Ishikawa (cell line): Measurements from ENCODE around the gene DPM1.

Source experiments
- CEBPB ChIP-seq: IDR thresholded peaks from 2 replicates; pipeline ENCODE4 v1.6.1; 2012
- CREB1 ChIP-seq: IDR thresholded peaks from 2 replicates; pipeline ENCODE4 v1.6.1; 2012; ENCODE audit warnings: low read depth
- EGR1 ChIP-seq: IDR thresholded peaks from 2 replicates; pipeline ENCODE4 v1.6.1; 2012
- EP300 ChIP-seq: IDR thresholded peaks from 2 replicates; pipeline ENCODE4 v1.6.1; 2012; ENCODE audit warnings: borderline replicate concordance
- FOXM1 ChIP-seq: IDR thresholded peaks from 2 replicates; pipeline ENCODE4 v1.6.1; 2012; ENCODE audit warnings: low read depth, borderline replicate concordance
- MAX ChIP-seq: IDR thresholded peaks from 2 replicates; pipeline ENCODE4 v1.6.1; 2012
- NFIC ChIP-seq: IDR thresholded peaks from 2 replicates; pipeline ENCODE4 v1.6.1; 2012
- RAD21 ChIP-seq: IDR thresholded peaks from 2 replicates; pipeline ENCODE4 v1.6.1; 2012; ENCODE audit warnings: low read depth
- TAF1 ChIP-seq: IDR thresholded peaks from 2 replicates; pipeline ENCODE4 v1.6.1; 2012; ENCODE audit warnings: low read depth, mild to moderate bottlenecking
- TCF12 ChIP-seq: IDR thresholded peaks from 2 replicates; pipeline ENCODE4 v1.6.1; 2012; ENCODE audit warnings: low read depth
- TEAD4 ChIP-seq: IDR thresholded peaks from 2 replicates; pipeline ENCODE4 v1.6.1; 2012
- YY1 ChIP-seq: IDR thresholded peaks from 2 replicates; pipeline ENCODE4 v1.6.1; 2012; ENCODE audit warnings: low read depth
- ZBTB7A ChIP-seq: IDR thresholded peaks from 2 replicates; pipeline ENCODE4 v1.6.1; 2012; ENCODE audit warnings: low read depth
- TF ChIP-seq, protein P1 (sequence below): IDR thresholded peaks from 2 replicates; pipeline ENCODE4 v1.6.1; 2012; ENCODE audit warnings: low read depth, mild to moderate bottlenecking
- TF ChIP-seq, protein P2 (sequence below): IDR thresholded peaks from 2 replicates; pipeline ENCODE4 v1.6.1; 2012

DPM1 gene

GRCh38 chr20:50968289-50968688 lies 10.0 kb upstream of the DPM1 start:
- TF ChIP-seq FOXM1, result no peak
- TF ChIP-seq EGR1, result no peak
- TF ChIP-seq TEAD4, result no peak
- TF ChIP-seq EP300, result no peak
- TF ChIP-seq TAF1, result no peak
- no peak for TF ChIP-seq MAX

DNA sequence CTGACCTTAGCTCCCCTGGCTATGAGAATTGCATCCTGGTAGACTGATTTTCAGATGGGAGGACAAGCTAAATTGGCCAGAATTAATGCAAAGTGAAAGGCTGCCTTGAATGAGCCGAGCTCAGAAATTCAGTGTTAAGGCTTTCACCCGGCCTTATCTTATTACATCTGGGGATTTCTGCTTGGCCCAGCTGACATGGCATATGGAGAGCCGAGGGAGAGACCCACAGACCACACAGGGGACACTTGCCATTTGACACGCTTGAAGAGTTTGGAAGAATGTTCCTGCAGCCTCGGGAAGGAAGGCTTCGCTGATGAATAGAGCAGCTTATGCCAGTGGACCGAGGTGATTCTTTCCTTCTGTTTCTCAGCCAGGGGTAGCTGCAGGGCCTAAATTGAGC lies 9.3 kb upstream of the DPM1 start:
- peak; percentile 8; the same call in 1 of the 2 replicates for TF ChIP-seq TEAD4
- TF ChIP-seq, protein P1, sequence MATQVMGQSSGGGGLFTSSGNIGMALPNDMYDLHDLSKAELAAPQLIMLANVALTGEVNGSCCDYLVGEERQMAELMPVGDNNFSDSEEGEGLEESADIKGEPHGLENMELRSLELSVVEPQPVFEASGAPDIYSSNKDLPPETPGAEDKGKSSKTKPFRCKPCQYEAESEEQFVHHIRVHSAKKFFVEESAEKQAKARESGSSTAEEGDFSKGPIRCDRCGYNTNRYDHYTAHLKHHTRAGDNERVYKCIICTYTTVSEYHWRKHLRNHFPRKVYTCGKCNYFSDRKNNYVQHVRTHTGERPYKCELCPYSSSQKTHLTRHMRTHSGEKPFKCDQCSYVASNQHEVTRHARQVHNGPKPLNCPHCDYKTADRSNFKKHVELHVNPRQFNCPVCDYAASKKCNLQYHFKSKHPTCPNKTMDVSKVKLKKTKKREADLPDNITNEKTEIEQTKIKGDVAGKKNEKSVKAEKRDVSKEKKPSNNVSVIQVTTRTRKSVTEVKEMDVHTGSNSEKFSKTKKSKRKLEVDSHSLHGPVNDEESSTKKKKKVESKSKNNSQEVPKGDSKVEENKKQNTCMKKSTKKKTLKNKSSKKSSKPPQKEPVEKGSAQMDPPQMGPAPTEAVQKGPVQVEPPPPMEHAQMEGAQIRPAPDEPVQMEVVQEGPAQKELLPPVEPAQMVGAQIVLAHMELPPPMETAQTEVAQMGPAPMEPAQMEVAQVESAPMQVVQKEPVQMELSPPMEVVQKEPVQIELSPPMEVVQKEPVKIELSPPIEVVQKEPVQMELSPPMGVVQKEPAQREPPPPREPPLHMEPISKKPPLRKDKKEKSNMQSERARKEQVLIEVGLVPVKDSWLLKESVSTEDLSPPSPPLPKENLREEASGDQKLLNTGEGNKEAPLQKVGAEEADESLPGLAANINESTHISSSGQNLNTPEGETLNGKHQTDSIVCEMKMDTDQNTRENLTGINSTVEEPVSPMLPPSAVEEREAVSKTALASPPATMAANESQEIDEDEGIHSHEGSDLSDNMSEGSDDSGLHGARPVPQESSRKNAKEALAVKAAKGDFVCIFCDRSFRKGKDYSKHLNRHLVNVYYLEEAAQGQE, result no peak

DNA sequence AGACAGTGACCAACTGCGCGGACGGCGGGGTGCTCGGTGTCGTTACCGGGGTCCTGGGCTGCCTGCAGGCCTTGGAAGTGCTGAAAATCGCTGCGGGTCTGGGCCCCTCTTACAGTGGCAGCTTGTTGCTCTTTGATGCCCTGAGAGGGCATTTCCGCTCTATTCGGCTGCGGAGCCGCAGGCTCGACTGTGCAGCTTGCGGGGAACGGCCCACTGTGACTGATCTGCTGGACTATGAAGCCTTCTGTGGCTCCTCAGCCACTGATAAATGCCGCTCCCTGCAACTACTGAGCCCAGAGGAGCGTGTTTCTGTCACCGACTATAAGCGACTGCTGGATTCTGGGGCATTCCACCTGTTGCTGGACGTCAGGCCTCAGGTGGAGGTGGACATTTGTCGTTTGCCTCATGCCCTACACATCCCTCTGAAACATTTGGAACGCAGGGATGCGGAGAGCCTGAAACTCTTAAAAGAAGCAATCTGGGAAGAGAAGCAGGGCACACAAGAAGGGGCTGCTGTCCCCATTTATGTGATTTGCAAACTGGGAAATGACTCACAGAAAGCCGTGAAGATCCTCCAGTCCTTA lies 1.3 kb upstream of the DPM1 start:
- TF ChIP-seq RAD21 (no peak), ZBTB7A (no peak), EGR1 (no peak), TAF1 (no peak), YY1 (no peak), TEAD4 (no peak), NFIC (no peak)
- TF ChIP-seq, protein P1, result no peak
- TF ChIP-seq, protein P2, sequence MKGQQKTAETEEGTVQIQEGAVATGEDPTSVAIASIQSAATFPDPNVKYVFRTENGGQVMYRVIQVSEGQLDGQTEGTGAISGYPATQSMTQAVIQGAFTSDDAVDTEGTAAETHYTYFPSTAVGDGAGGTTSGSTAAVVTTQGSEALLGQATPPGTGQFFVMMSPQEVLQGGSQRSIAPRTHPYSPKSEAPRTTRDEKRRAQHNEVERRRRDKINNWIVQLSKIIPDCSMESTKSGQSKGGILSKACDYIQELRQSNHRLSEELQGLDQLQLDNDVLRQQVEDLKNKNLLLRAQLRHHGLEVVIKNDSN, result no peak

GRCh38 chr20:50958615-50959542 lies 547 bp upstream of the DPM1 start, which contains the start of gene MOCS3:
MOCS3 (plus strand) TSS chr20:50958818; CDS start chr20:50958843, 25 bp downstream.
- no peak for TF ChIP-seq ZBTB7A
- TF ChIP-seq RAD21, result no peak
- TF ChIP-seq, protein P2, result no peak
- TF ChIP-seq MAX, result peak; percentile 36
- peak; percentile 85 for TF ChIP-seq YY1
- TF ChIP-seq FOXM1, result no peak; the same call in 1 of the 2 replicates
- TF ChIP-seq, protein P1, result no peak
- TF ChIP-seq CREB1, result peak; percentile 55
- TF ChIP-seq NFIC, result no peak
- peak; percentile 63 for TF ChIP-seq EGR1
- TF ChIP-seq TAF1, result no peak; the same call in 1 of the 2 replicates
- TF ChIP-seq EP300, result no peak
- TF ChIP-seq TEAD4, result no peak
- TF ChIP-seq CEBPB, result 0 out of 2 replicates have a peak, but pooled peaks have one; percentile 37
- peak; percentile 50; the same call in 1 of the 2 replicates for TF ChIP-seq TCF12
